SH-SY5Y (cell line): ENCODE measurements around the gene SIM2.

Source experiments
- GATA2 ChIP-seq: IDR thresholded peaks from 2 replicates; pipeline ENCODE4 v1.6.1; 2011; ENCODE audit warnings: mild to moderate bottlenecking, low read depth, low read length
- GATA3 ChIP-seq: IDR thresholded peaks from 2 replicates; pipeline ENCODE4 v1.6.1; 2011; ENCODE audit warnings: low read depth, mild to moderate bottlenecking, low read length, moderate library complexity

- TF ChIP-seq GATA3 (no peak), GATA2 (no peak)
Measured at GRCh38 chr21:36696390-36697059, 2.4 kb upstream of the SIM2 start.
